GM23338 (cell line): Measurements from ENCODE around the gene UMOD. TPM values are rescaled to one million over a fixed set of nuclear protein-coding genes. Genes with fewer than 3 reads are reported as not detected.

Source experiments
- ATAC-seq: fragments of 200-7000 bp; cut with Tn5 transposase; 3 replicates; pipeline ENCODE4 v1.9.1; 2020
- DNase-seq: peaks from one replicate; pipeline ENCODE4 v3.0.0-alpha.2; 2015; ENCODE audit warnings: low spot score
- H2AFZ ChIP-seq: fragments of 200-600 bp; sonication (generic); 2 replicates; pipeline ENCODE4 v1.8.0; 2016; ENCODE audit warnings: antibody characterized with exemption, mild to moderate bottlenecking, moderate library complexity
- H3F3A ChIP-seq: fragments of 200-600 bp; sonication (generic); replicated peaks from 2 replicates; pipeline ENCODE4 v1.8.0; 2017; ENCODE audit warnings: antibody characterized with exemption, mixed run types, low read depth
- H3K27ac ChIP-seq: fragments of 200-600 bp; sonication (generic); 2 replicates; pipeline ENCODE4 v1.6.1; 2016; ENCODE audit warnings: low read depth
- H3K27me3 ChIP-seq: fragments of 200-600 bp; sonication (generic); 2 replicates; pipeline ENCODE4 v1.8.0; 2016; ENCODE audit warnings: mild to moderate bottlenecking, mixed run types, moderate library complexity; ENCODE audit not compliant: insufficient read depth
- H3K36me3 ChIP-seq: fragments of 200-600 bp; sonication (generic); 2 replicates; pipeline ENCODE4 v1.8.0; 2016; ENCODE audit warnings: mild to moderate bottlenecking; ENCODE audit not compliant: insufficient read depth
- H3K4me1 ChIP-seq: fragments of 200-600 bp; sonication (generic); 2 replicates; pipeline ENCODE4 v1.8.0; 2016; ENCODE audit warnings: mild to moderate bottlenecking, moderate library complexity; ENCODE audit not compliant: insufficient read depth
- H3K4me2 ChIP-seq: fragments of 200-600 bp; sonication (generic); 2 replicates; pipeline ENCODE4 v1.7.1; 2017; ENCODE audit warnings: mixed run types
- H3K4me3 ChIP-seq: fragments of 200-600 bp; sonication (generic); 2 replicates; pipeline ENCODE4 v1.6.1; 2016; ENCODE audit warnings: mixed run types
- H3K79me2 ChIP-seq: fragments of 200-600 bp; sonication (generic); replicated peaks from 2 replicates; pipeline ENCODE4 v1.8.0; 2017; ENCODE audit warnings: mild to moderate bottlenecking; ENCODE audit not compliant: insufficient read depth
- H3K9me2 ChIP-seq: fragments of 200-600 bp; sonication (generic); 2 replicates; pipeline ENCODE4 v1.8.0; 2017; ENCODE audit not compliant: insufficient read depth
- H4K20me1 ChIP-seq: fragments of 200-600 bp; sonication (generic); replicated peaks from 2 replicates; pipeline ENCODE4 v1.8.0; 2017; ENCODE audit warnings: mild to moderate bottlenecking; ENCODE audit not compliant: insufficient read depth
- H3K27ac Mint-ChIP-seq: 2 replicates; pipeline ENCODE4 v1.8.0; 2020; ENCODE audit warnings: inconsistent platforms, mild to moderate bottlenecking, moderate library complexity, mixed read lengths
- H3K27me3 Mint-ChIP-seq: 3 replicates; pipeline ENCODE4 v1.8.0; 2022; ENCODE audit warnings: low read depth, mild to moderate bottlenecking, moderate library complexity, mixed read lengths, inconsistent platforms; ENCODE audit not compliant: insufficient read depth, poor library complexity
- H3K36me3 Mint-ChIP-seq: 3 replicates; pipeline ENCODE4 v1.8.0; 2021; ENCODE audit warnings: low read depth, mild to moderate bottlenecking, inconsistent platforms, moderate library complexity, mixed read lengths
- H3K4me1 Mint-ChIP-seq: 3 replicates; pipeline ENCODE4 v1.8.0; 2020; ENCODE audit warnings: mild to moderate bottlenecking, inconsistent platforms, mixed read lengths
- H3K4me3 Mint-ChIP-seq: 3 replicates; pipeline ENCODE4 v1.8.0; 2021; ENCODE audit warnings: moderate library complexity, mild to moderate bottlenecking, inconsistent platforms, mixed read lengths
- H3K9me3 Mint-ChIP-seq: 3 replicates; pipeline ENCODE4 v1.8.0; 2020; ENCODE audit warnings: moderate library complexity, mild to moderate bottlenecking, inconsistent platforms, mixed read lengths
- EZH2phosphoT487 ChIP-seq: fragments of 200-600 bp; sonication (generic); IDR thresholded peaks from one replicate; pipeline ENCODE4 v1.8.1; 2018; ENCODE audit warnings: antibody characterized with exemption; ENCODE audit not compliant: unreplicated experiment
- JUNB ChIP-seq: IDR thresholded peaks from one replicate; pipeline ENCODE4 v1.6.1; 2016; ENCODE audit warnings: antibody characterized with exemption; ENCODE audit not compliant: unreplicated experiment
- NANOG ChIP-seq: IDR thresholded peaks from 2 replicates; pipeline ENCODE4 v1.6.1; 2016; ENCODE audit warnings: antibody characterized with exemption, borderline replicate concordance
- ZNF331 ChIP-seq: fragments of 250-450 bp; sonication (Bioruptor Pico); IDR thresholded peaks from 2 replicates; pipeline ENCODE4 v1.5.0; 2020; ENCODE audit warnings: low read depth, mild to moderate bottlenecking, moderate library complexity
- polyA plus RNA-seq: library from polyadenylated mRNA; unstranded; fragments of >200 nt; fragmentation: Nextera tagmentation; extraction: Ambion mirVana; gene quantifications from 2 replicates; pipeline ENCODE4 v1.2.1, GENCODE V29; 2016
- total RNA-seq: library from RNA; depleted of rRNA; stranded (reverse); fragments of >200 nt; shearing (Covaris generic); gene quantifications from 2 replicates; pipeline ENCODE4 v1.2.3, GENCODE V29; 2014
- TF ChIP-seq, protein P1 (sequence below): IDR thresholded peaks from 2 replicates; pipeline ENCODE4 v1.6.1; 2016; ENCODE audit warnings: antibody characterized with exemption
- TF ChIP-seq, protein P2 (sequence below), 2 experiments: fragments of 200-600 bp in 1 of 2; sonication (generic) in 1 of 2; conservative IDR thresholded peaks; 2 replicates each; pipeline versions ENCODE4 v1.5.1 to v1.6.1; 2016 to 2017; ENCODE audit warnings: antibody characterized with exemption in 2 of 2, low read depth in 2 of 2, mild to moderate bottlenecking in 2 of 2, moderate library complexity in 1 of 2
- TF ChIP-seq, protein P3 (sequence below): fragments of 250-450 bp; sonication (Bioruptor Pico); IDR thresholded peaks from 2 replicates; pipeline ENCODE4 v1.5.0; 2020; ENCODE audit warnings: mild to moderate bottlenecking, moderate library complexity
- TF ChIP-seq, protein P4 (sequence below): IDR thresholded peaks from one replicate; pipeline ENCODE4 v1.6.1; 2018; ENCODE audit warnings: antibody characterized with exemption; ENCODE audit not compliant: unreplicated experiment

UMOD gene
- total and polyA plus RNA-seq, 2 experiments from 2014 or later = not detected

DNA sequence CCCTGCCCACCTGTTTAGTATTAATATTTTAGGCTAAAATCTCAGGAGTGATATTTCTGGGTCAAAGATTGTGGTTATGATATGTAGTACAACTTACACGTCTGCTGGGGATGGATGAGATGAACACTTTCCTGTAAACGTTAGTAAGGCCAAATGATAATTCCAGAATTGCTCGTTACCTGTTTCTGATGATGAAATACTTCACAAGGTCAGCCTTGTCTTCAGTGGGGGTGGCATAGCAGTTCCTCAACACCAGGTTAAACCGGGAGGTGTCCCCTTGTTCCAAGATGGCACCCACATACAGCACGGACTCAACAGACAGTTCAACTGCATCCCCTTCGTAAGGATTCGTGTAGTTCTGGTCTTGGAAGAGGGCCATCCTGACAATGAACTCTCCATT lies 34.5 kb downstream of the UMOD start:
- H3K27ac ChIP-seq = no peak overlapping the region
- no peak overlapping the region for H3K4me3 ChIP-seq
- Mint-ChIP-seq H3K27ac (no peak overlapping the region), H3K4me3 (no peak overlapping the region), H3K27me3 (no peaks in the 10 kb centered on the region), H3K4me1 (no peaks in the 10 kb centered on the region), H3K9me3 (no peaks in the 10 kb centered on the region), H3K36me3 (no peaks in the 10 kb centered on the region)
- H2AFZ ChIP-seq = no peak overlapping the region
- peaks cover 8% of the 10 kb centered on the region for H3K9me2 ChIP-seq
- no peak overlapping the region for H3K4me2 ChIP-seq
- H3K79me2 ChIP-seq = no peaks in the 10 kb centered on the region
- ATAC-seq (no peak), DNase-seq (no peak)
- H3K4me1 ChIP-seq = no peaks in the 10 kb centered on the region
- H3F3A ChIP-seq = no peaks in the 10 kb centered on the region
- TF ChIP-seq, protein P1, sequence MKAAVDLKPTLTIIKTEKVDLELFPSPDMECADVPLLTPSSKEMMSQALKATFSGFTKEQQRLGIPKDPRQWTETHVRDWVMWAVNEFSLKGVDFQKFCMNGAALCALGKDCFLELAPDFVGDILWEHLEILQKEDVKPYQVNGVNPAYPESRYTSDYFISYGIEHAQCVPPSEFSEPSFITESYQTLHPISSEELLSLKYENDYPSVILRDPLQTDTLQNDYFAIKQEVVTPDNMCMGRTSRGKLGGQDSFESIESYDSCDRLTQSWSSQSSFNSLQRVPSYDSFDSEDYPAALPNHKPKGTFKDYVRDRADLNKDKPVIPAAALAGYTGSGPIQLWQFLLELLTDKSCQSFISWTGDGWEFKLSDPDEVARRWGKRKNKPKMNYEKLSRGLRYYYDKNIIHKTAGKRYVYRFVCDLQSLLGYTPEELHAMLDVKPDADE = no peak
- no peaks in the 10 kb centered on the region for H4K20me1 ChIP-seq
- no peaks in the 10 kb centered on the region for H3K27me3 ChIP-seq
- no peaks in the 10 kb centered on the region for H3K36me3 ChIP-seq

DNA sequence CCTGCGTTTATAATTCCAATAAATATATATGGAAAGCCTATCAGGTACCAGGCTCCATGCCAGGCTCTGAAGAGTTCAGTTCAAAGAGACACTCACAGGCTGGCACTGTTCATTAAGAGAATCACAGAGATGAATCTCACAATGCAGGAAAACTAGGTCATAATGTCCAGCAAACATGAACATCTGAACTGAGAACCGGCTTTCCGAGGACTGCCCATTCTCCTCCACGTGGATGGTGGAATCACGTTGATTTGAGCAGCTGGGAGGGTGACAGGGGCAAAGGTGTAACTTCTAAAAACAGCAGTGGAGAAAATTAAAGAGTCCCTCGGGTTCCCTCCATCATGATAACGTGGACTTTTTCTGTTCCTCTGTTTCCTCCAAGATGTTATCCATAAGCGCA lies 35.4 kb downstream of the UMOD start:
- no peak for ATAC-seq
- no peak overlapping the region for H2AFZ ChIP-seq
- no peak overlapping the region for H3K4me2 ChIP-seq
- no peaks in the 10 kb centered on the region for H3K4me1 Mint-ChIP-seq
- H3K4me1 ChIP-seq = no peaks in the 10 kb centered on the region
- H3K4me3 Mint-ChIP-seq = no peak overlapping the region
- H3K27me3 Mint-ChIP-seq = no peaks in the 10 kb centered on the region
- no peak overlapping the region for H3K27ac ChIP-seq
- no peaks in the 10 kb centered on the region for H3K27me3 ChIP-seq
- no peak overlapping the region for H3K4me3 ChIP-seq
- no peaks in the 10 kb centered on the region for H3K79me2 ChIP-seq
- no peak for DNase-seq
- peaks cover 8% of the 10 kb centered on the region for H3K9me2 ChIP-seq
- H3K9me3 Mint-ChIP-seq = no peaks in the 10 kb centered on the region
- H4K20me1 ChIP-seq = no peaks in the 10 kb centered on the region
- no peaks in the 10 kb centered on the region for H3K36me3 ChIP-seq
- H3K36me3 Mint-ChIP-seq = no peaks in the 10 kb centered on the region
- H3F3A ChIP-seq = no peaks in the 10 kb centered on the region
- no peak overlapping the region for H3K27ac Mint-ChIP-seq
- TF ChIP-seq, protein P1 = no peak
- TF ChIP-seq EZH2phosphoT487 (no peak), NANOG (no peak), JUNB (no peak), ZNF331 (CRISPR knock-in tag) (no peak)
- TF ChIP-seq, protein P2, sequence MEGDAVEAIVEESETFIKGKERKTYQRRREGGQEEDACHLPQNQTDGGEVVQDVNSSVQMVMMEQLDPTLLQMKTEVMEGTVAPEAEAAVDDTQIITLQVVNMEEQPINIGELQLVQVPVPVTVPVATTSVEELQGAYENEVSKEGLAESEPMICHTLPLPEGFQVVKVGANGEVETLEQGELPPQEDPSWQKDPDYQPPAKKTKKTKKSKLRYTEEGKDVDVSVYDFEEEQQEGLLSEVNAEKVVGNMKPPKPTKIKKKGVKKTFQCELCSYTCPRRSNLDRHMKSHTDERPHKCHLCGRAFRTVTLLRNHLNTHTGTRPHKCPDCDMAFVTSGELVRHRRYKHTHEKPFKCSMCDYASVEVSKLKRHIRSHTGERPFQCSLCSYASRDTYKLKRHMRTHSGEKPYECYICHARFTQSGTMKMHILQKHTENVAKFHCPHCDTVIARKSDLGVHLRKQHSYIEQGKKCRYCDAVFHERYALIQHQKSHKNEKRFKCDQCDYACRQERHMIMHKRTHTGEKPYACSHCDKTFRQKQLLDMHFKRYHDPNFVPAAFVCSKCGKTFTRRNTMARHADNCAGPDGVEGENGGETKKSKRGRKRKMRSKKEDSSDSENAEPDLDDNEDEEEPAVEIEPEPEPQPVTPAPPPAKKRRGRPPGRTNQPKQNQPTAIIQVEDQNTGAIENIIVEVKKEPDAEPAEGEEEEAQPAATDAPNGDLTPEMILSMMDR (conservative IDR thresholded peaks at IDR 0.05; ENCODE audit: low read depth in 2 of 2) = no peak
- TF ChIP-seq, protein P3, sequence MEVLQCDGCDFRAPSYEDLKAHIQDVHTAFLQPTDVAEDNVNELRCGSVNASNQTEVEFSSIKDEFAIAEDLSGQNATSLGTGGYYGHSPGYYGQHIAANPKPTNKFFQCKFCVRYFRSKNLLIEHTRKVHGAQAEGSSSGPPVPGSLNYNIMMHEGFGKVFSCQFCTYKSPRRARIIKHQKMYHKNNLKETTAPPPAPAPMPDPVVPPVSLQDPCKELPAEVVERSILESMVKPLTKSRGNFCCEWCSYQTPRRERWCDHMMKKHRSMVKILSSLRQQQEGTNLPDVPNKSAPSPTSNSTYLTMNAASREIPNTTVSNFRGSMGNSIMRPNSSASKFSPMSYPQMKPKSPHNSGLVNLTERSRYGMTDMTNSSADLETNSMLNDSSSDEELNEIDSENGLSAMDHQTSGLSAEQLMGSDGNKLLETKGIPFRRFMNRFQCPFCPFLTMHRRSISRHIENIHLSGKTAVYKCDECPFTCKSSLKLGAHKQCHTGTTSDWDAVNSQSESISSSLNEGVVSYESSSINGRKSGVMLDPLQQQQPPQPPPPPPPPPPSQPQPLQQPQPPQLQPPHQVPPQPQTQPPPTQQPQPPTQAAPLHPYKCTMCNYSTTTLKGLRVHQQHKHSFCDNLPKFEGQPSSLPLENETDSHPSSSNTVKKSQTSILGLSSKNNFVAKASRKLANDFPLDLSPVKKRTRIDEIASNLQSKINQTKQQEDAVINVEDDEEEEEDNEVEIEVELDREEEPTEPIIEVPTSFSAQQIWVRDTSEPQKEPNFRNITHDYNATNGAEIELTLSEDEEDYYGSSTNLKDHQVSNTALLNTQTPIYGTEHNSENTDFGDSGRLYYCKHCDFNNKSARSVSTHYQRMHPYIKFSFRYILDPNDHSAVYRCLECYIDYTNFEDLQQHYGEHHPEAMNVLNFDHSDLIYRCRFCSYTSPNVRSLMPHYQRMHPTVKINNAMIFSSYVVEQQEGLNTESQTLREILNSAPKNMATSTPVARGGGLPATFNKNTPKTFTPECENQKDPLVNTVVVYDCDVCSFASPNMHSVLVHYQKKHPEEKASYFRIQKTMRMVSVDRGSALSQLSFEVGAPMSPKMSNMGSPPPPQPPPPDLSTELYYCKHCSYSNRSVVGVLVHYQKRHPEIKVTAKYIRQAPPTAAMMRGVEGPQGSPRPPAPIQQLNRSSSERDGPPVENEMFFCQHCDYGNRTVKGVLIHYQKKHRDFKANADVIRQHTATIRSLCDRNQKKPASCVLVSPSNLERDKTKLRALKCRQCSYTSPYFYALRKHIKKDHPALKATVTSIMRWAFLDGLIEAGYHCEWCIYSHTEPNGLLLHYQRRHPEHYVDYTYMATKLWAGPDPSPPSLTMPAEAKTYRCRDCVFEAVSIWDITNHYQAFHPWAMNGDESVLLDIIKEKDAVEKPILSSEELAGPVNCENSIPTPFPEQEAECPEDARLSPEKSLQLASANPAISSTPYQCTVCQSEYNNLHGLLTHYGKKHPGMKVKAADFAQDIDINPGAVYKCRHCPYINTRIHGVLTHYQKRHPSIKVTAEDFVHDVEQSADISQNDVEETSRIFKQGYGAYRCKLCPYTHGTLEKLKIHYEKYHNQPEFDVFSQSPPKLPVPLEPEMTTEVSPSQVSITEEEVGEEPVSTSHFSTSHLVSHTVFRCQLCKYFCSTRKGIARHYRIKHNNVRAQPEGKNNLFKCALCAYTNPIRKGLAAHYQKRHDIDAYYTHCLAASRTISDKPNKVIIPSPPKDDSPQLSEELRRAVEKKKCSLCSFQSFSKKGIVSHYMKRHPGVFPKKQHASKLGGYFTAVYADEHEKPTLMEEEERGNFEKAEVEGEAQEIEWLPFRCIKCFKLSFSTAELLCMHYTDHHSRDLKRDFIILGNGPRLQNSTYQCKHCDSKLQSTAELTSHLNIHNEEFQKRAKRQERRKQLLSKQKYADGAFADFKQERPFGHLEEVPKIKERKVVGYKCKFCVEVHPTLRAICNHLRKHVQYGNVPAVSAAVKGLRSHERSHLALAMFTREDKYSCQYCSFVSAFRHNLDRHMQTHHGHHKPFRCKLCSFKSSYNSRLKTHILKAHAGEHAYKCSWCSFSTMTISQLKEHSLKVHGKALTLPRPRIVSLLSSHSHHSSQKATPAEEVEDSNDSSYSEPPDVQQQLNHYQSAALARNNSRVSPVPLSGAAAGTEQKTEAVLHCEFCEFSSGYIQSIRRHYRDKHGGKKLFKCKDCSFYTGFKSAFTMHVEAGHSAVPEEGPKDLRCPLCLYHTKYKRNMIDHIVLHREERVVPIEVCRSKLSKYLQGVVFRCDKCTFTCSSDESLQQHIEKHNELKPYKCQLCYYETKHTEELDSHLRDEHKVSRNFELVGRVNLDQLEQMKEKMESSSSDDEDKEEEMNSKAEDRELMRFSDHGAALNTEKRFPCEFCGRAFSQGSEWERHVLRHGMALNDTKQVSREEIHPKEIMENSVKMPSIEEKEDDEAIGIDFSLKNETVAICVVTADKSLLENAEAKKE (CRISPR knock-in tag) = no peak
- TF ChIP-seq, protein P4, sequence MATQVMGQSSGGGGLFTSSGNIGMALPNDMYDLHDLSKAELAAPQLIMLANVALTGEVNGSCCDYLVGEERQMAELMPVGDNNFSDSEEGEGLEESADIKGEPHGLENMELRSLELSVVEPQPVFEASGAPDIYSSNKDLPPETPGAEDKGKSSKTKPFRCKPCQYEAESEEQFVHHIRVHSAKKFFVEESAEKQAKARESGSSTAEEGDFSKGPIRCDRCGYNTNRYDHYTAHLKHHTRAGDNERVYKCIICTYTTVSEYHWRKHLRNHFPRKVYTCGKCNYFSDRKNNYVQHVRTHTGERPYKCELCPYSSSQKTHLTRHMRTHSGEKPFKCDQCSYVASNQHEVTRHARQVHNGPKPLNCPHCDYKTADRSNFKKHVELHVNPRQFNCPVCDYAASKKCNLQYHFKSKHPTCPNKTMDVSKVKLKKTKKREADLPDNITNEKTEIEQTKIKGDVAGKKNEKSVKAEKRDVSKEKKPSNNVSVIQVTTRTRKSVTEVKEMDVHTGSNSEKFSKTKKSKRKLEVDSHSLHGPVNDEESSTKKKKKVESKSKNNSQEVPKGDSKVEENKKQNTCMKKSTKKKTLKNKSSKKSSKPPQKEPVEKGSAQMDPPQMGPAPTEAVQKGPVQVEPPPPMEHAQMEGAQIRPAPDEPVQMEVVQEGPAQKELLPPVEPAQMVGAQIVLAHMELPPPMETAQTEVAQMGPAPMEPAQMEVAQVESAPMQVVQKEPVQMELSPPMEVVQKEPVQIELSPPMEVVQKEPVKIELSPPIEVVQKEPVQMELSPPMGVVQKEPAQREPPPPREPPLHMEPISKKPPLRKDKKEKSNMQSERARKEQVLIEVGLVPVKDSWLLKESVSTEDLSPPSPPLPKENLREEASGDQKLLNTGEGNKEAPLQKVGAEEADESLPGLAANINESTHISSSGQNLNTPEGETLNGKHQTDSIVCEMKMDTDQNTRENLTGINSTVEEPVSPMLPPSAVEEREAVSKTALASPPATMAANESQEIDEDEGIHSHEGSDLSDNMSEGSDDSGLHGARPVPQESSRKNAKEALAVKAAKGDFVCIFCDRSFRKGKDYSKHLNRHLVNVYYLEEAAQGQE = no peak
